GM12892 (cell line): ENCODE measurements around the gene ATG2A.

ENCODE experiments used
- DNase-seq: peaks from one replicate; pipeline ENCODE4 v3.0.0; 2011; ENCODE audit not compliant: insufficient read length
- FAIRE-seq: peaks from 2 replicates; lab custom pipeline; 2011; peaks lifted over from hg19 to GRCh38; lab: Jason Lieb, UNC
- POLR2A ChIP-seq: IDR thresholded peaks from 2 replicates; pipeline ENCODE4 v1.6.1; 2011; ENCODE audit warnings: low read depth, low read length, control low read depth
- POLR2AphosphoS5 ChIP-seq: IDR thresholded peaks from 2 replicates; pipeline ENCODE4 v1.6.1; 2011; ENCODE audit warnings: low read depth, low read length, control low read depth
- TAF1 ChIP-seq: IDR thresholded peaks from 2 replicates; pipeline ENCODE4 v1.6.1; 2011; ENCODE audit warnings: low read depth, mild to moderate bottlenecking, control low read depth, low read length, borderline replicate concordance

Gene ATG2A

DNA sequence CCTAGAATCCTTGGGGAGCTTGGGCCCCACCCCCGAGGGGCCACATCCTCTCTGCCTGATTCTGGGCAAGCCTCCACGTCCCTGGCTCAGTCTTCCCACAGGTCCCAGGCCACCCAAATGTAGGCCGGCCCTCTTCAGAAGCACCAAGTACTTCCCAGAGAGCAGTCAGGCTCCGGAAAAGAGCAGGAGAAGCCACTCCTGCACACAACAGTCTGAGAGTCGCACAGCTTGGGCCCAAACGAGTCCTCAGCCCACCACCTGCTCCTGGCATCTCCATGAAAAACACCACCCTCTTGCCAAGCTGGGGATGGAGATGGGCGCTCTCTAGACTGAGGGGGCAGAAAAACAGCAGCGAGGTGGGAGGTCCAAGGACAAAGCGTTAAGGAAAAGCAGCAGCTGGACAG is 54.0 kb downstream of the ATG2A start:
- FAIRE-seq (peak; percentile 58), DNase-seq (no peak)
- TF ChIP-seq POLR2A (no peak), POLR2AphosphoS5 (no peak), TAF1 (no peak)

DNA sequence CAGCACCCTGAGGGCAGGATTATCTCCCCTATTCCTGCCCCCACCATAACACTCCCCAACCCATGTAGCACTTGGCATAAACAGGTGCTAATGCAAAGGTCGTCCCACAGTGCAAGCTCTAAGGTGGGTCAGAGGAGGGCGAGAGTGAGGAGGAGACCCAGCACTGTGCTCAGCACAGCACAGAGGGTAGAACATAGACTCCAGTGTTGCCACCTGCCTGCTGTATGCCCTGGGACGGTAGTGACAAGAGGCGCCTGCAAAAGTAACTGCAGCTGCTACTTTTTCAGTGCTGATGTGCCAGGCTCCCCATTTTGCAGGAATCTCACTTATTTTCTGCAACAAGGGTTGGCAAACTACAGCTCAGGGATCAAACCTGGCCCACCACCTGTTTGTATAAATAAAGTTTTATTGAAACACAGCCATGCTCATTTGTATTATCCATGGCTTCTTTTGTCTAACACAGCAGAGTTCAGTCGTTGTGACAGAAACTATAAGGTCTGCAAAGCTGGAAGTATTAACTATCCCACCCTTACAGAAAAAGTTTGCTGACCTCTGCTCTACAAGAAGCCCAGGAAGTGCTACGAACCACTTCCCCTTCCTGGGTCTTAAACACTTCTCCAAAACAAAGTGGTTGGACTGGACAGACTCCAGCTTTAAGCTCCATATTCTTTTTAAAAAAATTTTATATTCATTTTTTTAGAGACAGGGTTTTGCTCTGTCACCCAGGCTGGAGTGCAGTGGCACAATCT is 55.6 kb downstream of the ATG2A start:
- FAIRE-seq, result peak; percentile 17
- no peak for DNase-seq
- TF ChIP-seq POLR2A (peak; percentile 32; the same call in 1 of the 2 replicates), TAF1 (no peak)

DNA sequence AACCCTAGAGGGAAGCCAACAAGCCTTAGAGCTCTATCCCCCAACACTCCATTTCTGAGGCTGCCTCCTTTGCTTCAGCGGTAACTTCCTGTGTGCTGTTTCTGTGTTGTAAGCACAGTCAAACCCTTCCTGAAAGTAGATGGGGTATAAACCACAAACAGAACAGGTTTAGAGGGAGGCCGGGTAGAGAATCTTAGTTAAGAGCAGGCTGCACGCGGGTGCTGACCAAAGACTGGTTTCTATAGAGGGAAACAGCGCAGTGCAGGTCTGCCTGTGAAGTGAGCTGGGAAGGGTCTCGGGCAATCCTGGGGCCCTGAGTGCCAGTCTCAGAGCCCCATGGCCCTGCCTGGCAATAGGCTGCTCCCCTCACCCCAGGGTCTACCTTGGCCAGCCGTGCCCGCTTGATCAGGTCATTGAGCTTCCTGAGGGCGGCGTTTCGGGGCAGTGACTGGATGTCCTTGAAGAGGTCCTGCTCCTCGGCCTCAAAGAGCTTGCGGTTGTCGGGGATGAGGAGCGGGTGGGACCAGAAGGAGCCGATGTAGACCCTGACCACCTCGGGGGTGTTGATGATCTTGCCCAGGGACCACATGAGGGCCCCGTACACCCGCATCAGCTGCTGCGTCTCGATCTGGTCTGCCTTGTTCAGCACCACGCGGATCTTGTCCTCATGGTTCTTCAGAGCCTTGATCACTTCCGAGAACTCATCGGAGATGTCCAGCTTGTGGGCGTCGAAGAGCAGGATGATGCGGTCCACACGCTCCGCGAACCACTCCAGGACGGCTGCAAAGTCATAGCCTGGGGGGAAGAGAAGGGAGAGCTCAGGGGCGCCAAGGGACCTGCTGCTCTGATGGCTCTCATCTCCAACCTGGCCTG is 57.2 kb downstream of the ATG2A start:
- TF ChIP-seq POLR2AphosphoS5, result peak; percentile 66
- peak; percentile 40; the same call in 1 of the 2 replicates for TF ChIP-seq TAF1
- peak; percentile 76; the same call in 1 of the 2 replicates for TF ChIP-seq POLR2A
- DNase-seq, result peak; percentile 84
- peak; percentile 99 for FAIRE-seq

DNA sequence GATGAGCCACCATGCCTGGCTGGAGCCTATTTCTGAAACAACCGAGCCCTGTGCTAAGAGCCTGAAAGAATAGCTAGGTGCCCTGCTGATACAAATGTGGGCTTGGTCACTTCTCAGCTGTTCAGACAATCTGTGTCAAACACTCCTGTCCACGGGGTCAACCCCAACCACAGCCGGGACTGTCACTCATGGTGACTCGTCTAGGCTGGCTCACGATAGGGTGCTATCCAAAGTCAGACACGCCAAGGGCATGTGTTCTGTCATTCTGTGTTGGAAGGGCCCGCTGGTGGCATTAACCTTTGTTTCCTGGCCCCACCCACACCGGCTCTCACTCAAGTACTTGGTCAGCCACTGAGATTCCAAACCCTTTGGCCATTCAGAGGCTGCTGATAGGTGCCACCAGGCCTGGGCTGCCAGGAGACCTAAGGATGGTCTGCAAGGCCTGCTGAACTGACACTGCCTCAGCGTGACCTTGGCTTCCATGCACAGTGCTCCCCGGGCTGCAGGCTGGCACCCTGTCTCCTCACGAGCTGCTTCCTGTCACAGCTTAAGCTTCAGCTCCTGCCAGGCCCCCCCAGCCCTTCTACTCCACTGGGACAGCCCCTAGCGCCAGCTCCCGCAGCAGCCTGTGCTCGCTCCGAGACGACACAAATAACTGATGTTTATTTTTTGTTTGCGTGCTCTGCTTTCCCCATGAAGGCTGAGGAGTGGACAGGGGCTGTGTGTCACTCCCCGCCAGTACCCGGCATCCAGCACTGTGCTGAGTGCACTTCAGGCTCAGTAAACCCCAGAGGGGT is 58.3 kb downstream of the ATG2A start:
- TF ChIP-seq POLR2AphosphoS5, result peak; percentile 66; the same call in 1 of the 2 replicates
- peak; percentile 32; the same call in 1 of the 2 replicates for TF ChIP-seq POLR2A
- TF ChIP-seq TAF1, result no peak
- FAIRE-seq (no peak), DNase-seq (no peak)

DNA sequence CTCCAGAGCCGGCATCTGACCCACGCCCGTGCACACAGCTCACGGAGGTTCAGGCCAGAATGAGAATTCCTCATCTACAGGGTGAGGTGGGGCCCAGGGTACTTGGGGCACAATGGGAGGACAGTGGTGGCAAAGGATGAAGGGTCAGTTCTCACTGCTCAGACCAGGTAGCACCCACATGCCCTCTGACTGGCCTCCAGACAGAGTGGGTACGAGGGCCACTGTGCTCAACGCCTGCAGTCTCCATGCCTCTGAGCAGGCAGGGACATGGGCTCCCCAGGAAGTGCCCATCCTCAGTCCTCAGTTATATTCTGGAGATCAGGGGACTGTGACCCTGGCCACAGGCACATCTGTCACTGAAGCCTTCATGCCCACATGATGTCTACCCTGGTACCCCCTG is 59.5 kb downstream of the ATG2A start:
- TF ChIP-seq TAF1 (no peak), POLR2AphosphoS5 (0 out of 2 replicates have a peak, but pooled peaks have one; percentile 49), POLR2A (peak; percentile 43; the same call in 1 of the 2 replicates)
- FAIRE-seq (peak; percentile 50), DNase-seq (no peak)

DNA sequence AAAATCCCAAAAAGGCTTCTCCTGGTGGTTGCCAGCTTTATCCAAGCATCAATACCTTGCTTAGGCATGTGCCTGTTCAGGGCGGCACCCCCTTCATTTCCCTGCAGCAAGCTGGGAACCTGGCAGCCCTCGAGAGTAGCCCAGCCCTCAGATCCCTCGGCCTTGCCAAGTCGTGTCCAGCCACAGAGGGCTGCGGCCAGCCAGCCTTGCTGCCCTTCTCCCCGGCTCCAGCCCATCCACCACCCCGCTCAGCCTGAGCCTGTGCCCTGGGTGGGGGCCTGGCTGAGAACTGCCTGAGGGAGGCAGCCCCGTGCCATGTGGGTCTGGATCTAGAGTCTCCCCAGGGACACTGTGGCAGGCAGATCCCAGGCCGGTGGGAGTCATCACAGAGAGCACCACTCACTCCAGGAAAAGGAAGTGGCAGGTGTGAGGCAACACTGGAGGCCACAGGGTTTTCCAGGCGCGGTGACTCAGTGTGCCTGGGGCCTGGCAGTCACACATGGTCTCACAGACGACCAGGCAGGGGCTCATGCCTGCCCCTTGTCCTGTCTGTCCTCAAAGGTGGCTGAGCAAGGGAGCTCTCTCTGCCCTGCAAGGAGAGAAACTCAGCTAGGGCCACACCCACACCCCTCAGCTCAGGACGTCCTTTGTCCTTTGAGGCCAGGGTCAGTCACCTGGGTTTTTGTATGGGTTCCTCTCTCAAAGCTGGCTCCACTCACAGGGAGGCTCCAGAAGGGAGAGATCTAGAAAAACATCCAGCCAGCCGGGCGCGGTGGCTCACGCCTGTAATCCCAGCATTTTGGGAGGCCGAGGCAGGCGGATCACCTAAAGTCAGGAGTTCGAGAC is 60.4 kb downstream of the ATG2A start:
- TF ChIP-seq POLR2A, result peak; percentile 64
- TF ChIP-seq POLR2AphosphoS5, result no peak; the same call in 1 of the 2 replicates
- TF ChIP-seq TAF1, result peak; percentile 68
- peak; percentile 90 for FAIRE-seq
- DNase-seq, result no peak

DNA sequence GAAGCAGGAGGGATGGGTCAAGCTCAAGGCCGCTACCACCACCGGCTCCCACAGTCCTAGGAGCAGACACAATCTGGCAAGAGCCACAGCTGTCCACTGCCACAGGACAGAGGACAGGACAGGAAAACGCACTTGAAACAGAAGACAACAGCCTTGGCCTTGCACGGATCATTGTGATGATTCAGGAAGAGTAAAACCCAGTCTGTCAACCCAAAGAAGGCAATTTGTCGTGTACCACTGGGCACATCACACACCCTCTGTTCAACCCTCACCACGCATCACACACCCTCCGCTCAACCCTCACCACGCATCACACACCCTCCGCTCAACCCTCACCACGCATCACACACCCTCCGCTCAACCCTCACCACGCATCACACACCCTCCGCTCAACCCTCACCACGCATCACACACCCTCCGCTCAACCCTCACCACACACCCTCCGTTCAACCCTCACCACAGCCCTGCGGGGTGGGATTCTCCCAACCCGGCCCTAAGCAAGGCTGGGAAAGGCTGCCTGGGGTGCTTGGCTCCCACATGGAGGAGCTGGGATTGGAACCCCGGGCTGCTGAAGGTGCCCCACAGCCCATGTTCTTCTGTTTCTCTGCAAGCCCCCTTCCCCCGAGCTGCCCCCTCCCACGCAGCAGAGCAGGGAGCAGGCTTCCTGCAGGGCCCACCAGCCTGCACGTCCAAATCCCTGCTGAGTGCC is 61.3 kb downstream of the ATG2A start:
- TF ChIP-seq POLR2AphosphoS5 (peak; percentile 74), TAF1 (no peak), POLR2A (peak; percentile 56; the same call in 1 of the 2 replicates)
- peak; percentile 38 for FAIRE-seq
- DNase-seq, result no peak

DNA sequence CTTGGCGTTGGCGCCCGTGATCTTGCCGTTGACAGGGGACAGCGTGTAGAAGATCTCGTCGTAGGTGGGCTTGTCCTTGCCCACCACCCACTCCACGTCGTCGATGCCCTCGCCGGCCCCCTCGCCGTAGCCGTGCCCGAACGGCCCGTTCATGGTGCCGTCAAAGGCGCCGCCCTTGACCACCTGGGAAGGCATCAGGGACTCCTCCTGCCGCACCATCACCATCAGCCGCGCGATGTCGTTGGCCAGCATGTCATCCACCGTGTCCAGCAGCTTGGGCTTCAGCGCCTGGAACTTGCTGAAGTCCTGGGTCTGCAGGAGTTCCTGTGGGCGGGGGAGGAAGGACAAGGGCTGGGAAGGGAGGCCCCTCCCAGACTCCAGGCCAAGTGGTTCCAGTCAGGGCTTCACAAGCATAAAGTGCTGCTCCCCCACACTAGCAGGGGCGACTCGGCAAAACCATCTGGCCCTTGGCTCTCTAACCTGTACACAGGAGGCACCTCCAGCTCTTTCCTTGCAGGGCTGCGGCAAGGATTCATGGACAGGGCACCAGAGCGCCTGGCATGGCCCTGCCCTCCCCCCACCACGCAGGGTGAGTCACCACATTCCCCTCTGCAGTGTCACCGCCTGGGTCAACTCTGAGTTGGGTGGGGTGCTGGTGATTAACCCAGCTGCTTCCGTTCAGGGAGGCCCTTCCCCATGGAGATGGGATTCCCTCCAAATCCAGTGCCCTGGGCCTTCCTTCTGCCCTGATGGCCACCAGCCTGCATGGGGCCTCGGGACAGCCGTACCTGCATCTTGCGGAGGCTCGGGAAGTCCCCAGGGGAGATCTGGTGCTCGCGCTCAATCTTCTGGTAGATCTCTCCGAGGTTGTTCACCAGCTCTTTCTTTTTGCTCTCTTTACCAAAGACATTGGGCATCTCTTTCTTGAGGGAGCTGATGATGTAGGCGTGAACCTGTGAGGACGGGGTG is 62.2 kb downstream of the ATG2A start:
- FAIRE-seq (peak; percentile 30), DNase-seq (no peak)
- TF ChIP-seq POLR2A (0 out of 2 replicates have a peak, but pooled peaks have one; percentile 13), TAF1 (no peak), POLR2AphosphoS5 (peak; percentile 45; the same call in 1 of the 2 replicates)

DNA sequence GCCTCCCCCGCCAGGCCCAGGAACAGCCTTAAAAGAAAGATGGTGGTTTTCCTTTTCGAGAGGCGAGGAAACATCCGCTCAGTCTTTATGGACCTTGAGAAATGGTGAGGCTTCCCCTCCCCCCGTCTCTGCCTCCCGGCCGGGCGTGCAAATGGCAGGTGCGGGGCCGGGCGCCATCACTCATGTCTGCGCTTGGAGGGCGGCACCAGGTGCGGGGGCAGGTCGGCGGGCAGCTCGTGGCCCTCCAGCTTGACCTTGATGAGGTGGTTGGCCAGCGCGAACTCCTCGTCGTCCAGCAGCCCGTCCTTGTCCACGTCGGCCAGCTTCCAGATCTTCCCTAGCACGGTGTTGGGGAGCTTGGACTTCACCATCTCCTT is 62.9 kb downstream of the ATG2A start:
- no peak for FAIRE-seq
- TF ChIP-seq POLR2AphosphoS5 (peak; percentile 38; the same call in 1 of the 2 replicates), POLR2A (no peak)
- DNase-seq, result no peak
